ENCODE measurements around the gene DCC.

DNA sequence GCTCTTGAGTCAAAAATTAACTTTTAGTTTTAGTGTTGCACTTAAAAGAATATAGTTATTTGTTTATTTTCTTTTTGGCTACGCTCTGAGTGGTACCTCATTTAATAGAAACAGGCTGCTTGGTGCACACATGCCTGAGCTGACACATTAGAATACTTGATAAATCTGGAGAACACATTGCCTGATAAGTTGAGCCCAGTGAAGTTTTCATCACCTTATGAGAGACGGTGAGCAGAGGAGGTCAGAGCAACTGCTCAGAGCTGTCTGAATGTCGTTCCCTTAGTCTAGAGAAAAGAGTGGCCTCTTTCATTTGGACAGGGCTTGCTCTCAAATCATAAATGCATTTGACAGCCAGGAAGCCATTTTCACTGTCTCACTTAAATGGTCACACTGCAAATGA lies 1168.5 kb downstream of the DCC start:
- TF ChIP-seq POLR2AphosphoS5 (IDR thresholded peaks at IDR 0.05; ENCODE audit: borderline replicate concordance, low read depth, low read length) (no peak), EZH2 (IDR thresholded peaks at IDR 0.05) (no peak), FOXP2 (optimal IDR thresholded peaks at IDR 0.05; ENCODE audit: control extremely low read depth, extremely low read length, insufficient read depth) (no peak)

Measured in SK-N-MC (cell line).